Stomach (tissue), 4 donors: ENCODE data around the gene TMEM248.
"Not testable (repeated sequence)": the region's sequence is repeated elsewhere in the genome, so short reads cannot be mapped to it uniquely, and the experiment has no call there.

ENCODE experiments used
- EP300 ChIP-seq: sonication (generic); formaldehyde crosslinking; IDR thresholded peaks from one replicate; pipeline ENCODE4 v1.6.1; 2017; ENCODE audit warnings: antibody characterized with exemption
- POLR2AphosphoS5 ChIP-seq, 3 donors: sonication (generic); formaldehyde crosslinking; IDR thresholded peaks; one replicate each; pipeline ENCODE4 v1.6.1; 2016; ENCODE audit warnings: antibody characterized with exemption in 3 of 3
- TF ChIP-seq, protein P1 (sequence below), 7 experiments: fragments of 450-650 bp in 4 of 7; fragments of 200-600 bp in 3 of 7; sonication (generic) in 3 of 7; IDR thresholded peaks; one replicate each; pipeline ENCODE4 v1.5.1; 2016 to 2019; ENCODE audit warnings: antibody characterized with exemption in 7 of 7, control low read depth in 2 of 7, mild to moderate bottlenecking in 1 of 7

DNA sequence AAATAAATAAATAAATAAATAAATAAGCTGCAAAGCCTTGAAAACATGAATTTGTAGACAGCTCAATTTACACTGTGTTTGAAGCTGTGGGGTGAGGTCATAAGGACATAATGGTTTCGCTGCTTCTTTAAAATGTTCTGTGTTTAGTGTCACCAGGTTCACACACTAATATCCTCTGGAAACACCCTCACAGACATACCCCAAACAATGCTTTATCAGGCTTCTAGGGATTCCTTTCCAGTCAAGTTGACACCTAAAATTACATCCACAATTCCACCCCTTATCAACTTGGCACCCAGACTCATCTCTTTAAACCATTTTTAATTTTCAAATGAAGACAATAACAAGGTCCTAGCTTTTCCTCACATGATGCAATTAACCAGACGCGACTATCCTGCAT is 68.5 kb downstream of the TMEM248 start:
- TF ChIP-seq, protein P1, sequence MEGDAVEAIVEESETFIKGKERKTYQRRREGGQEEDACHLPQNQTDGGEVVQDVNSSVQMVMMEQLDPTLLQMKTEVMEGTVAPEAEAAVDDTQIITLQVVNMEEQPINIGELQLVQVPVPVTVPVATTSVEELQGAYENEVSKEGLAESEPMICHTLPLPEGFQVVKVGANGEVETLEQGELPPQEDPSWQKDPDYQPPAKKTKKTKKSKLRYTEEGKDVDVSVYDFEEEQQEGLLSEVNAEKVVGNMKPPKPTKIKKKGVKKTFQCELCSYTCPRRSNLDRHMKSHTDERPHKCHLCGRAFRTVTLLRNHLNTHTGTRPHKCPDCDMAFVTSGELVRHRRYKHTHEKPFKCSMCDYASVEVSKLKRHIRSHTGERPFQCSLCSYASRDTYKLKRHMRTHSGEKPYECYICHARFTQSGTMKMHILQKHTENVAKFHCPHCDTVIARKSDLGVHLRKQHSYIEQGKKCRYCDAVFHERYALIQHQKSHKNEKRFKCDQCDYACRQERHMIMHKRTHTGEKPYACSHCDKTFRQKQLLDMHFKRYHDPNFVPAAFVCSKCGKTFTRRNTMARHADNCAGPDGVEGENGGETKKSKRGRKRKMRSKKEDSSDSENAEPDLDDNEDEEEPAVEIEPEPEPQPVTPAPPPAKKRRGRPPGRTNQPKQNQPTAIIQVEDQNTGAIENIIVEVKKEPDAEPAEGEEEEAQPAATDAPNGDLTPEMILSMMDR (IDR thresholded peaks at IDR 0.05), result not testable (repeated sequence)
- TF ChIP-seq EP300; POLR2AphosphoS5 (IDR thresholded peaks at IDR 0.05): not testable (repeated sequence)
